DMS53 (cell line): Measurements from ENCODE around the gene NPEPPS.

Experiments
- DNase-seq: peaks from one replicate; lab custom pipeline; 2025; lab: John Stamatoyannopoulos, UW

NPEPPS gene

GRCh38 chr17:47628014-47628566 lies 97.2 kb downstream of the NPEPPS start:
- no peak for DNase-seq

GRCh38 chr17:47629826-47630225 lies 98.9 kb downstream of the NPEPPS start:
- DNase-seq = no peak

- no peak for DNase-seq
Measured at GRCh38 chr17:47630614-47631013, 99.7 kb downstream of the NPEPPS start.

GRCh38 chr17:47632991-47633390 lies 102.1 kb downstream of the NPEPPS start:
- DNase-seq = no peak

GRCh38 chr17:47633996-47634395 lies 103.1 kb downstream of the NPEPPS start:
- no peak for DNase-seq

GRCh38 chr17:47634870-47635269 lies 104.0 kb downstream of the NPEPPS start:
- DNase-seq = no peak

- DNase-seq = no peak
Measured at GRCh38 chr17:47635734-47636133, 104.8 kb downstream of the NPEPPS start.

- DNase-seq = no peak
Measured at GRCh38 chr17:47636273-47637030, 105.5 kb downstream of the NPEPPS start.

- no peak for DNase-seq
Measured at GRCh38 chr17:47638903-47639302, 108.0 kb downstream of the NPEPPS start.

GRCh38 chr17:47640076-47640475 lies 109.2 kb downstream of the NPEPPS start:
- no peak for DNase-seq

- DNase-seq = no peak
Measured at GRCh38 chr17:47641202-47641601, 110.3 kb downstream of the NPEPPS start.

GRCh38 chr17:47643116-47643515 lies 112.2 kb downstream of the NPEPPS start:
- no peak for DNase-seq

GRCh38 chr17:47644324-47644723 lies 113.4 kb downstream of the NPEPPS start:
- no peak for DNase-seq

- DNase-seq = peak; percentile 100
Measured at GRCh38 chr17:47649153-47649971, 118.5 kb downstream of the NPEPPS start, which contains the start of gene KPNB1. KPNB1 (plus strand) TSS chr17:47649919; CDS start chr17:47650245, 326 bp downstream.

- DNase-seq = no peak
Measured at GRCh38 chr17:47649972-47650524, 119.1 kb downstream of the NPEPPS start.

- peak; percentile 100 for DNase-seq
Measured at GRCh38 chr17:47650525-47651522, 119.9 kb downstream of the NPEPPS start.

- DNase-seq = no peak
Measured at GRCh38 chr17:47651704-47652103, 120.8 kb downstream of the NPEPPS start.

- DNase-seq = no peak
Measured at GRCh38 chr17:47652570-47652969, 121.7 kb downstream of the NPEPPS start.

GRCh38 chr17:47653442-47653841 lies 122.5 kb downstream of the NPEPPS start:
- no peak for DNase-seq

- no peak for DNase-seq
Measured at GRCh38 chr17:47654991-47655390, 124.1 kb downstream of the NPEPPS start.

- no peak for DNase-seq
Measured at GRCh38 chr17:47660064-47660492, 129.2 kb downstream of the NPEPPS start.
